NCI-H128 (cell line): ENCODE measurements around the gene ABCB10.
A peak's percentile ranks its signal among the peaks of the same experiment; 100 is the strongest.
"Not testable (repeated sequence)": the region's sequence is repeated elsewhere in the genome, so short reads cannot be mapped to it uniquely, and the experiment has no call there.

Experiments used
- DNase-seq: peaks from one replicate; lab custom pipeline; 2025; ENCODE audit not compliant: unreplicated experiment; lab: John Stamatoyannopoulos, UW

The ABCB10 gene

DNA sequence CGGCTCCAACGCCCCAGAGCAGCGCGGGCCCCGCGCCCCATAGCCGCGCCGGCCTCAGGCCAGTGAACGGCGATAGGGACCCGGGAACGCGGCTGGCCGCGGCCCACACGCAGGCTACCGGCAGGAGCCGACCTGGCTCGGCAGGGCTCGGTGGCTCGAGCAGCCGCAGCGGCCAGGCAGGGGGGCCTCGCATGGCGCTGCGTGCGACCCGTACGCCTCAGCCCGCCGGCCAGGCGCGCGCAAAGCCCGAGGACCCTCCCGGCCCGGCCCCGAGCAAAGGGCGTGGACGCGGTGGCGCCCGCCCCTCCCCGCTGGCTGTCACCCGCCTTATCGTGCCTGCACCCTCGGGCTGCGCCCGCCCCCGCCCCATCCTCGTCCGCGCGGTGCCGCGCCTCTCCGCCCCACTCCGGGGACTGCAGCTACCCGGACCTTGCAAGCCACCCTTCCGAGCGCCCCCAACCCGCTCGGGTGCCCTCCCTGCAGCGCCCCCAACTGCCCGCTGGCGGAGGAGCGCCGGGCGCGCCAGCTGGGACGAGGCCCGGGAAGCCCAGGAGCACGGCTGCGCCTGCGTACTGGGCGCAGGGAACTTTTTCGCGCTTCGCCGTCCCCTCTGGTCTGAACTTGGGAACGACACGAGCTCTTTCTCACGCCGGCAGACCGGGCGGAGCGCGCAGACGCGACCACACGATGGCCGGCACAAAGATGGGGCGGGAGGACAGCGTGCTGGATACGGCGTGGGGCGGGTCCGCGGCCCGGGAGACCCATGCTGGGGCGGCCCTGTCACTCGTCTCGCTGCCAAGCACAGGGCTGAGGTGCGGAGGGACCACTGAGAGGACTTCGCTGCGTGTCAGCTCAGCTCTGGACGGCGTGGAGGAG, at the start of gene ABCB10:
ABCB10 (minus strand) TSS at position 248 of the 876 bp plus-strand sequence; CDS start at position 193, 55 bp downstream.
- DNase-seq: peak; percentile 98

DNA sequence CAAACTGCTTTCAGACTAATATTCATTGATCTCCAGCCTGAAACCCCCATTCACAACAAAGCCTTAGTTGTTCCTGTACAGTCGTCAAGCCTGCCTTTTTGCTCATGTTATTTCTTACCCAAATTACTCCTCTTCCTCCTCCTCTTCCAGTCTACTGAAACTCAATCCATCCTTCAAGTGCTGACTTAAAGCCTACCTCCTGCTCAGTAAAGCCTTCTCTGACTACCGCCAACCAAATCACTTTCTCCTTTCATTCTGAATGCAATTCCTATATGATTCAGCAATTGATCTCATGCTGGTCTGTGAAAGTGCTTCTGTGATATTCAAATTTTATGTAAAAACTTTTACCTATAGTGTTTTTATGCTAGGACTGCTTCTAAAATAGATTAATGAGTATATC, 48.9 kb upstream of the ABCB10 start:
- DNase-seq: no peak

DNA sequence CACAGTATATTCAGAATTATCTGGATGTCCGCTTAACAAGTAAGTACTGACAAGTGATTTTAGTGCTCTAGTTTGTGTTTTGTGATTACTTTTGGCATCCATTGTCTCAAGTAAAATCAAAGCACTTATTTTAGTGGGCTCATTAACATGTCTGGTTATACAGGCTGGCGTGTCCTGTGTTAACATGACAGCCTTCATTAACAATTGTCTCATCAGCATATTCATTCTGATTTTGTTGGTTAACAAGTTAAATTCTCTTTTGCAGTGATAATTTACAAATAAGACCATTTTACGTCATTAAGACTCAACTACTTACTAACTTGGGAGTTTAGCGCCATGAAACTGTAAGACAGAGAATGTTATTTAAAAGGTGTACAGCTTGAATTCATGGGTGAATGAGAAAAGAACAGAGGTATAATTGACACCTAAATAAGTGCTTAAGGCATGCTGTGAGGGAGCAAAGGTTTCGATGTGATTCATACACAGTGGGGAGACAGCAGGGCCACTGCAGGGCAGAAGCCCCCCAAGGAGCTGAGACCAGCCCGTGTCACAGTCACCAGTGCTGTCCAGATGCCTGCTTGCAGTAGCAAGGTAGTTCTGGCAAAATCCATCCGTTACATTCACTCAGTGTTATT, 45.0 kb upstream of the ABCB10 start:
- no peak for DNase-seq

DNA sequence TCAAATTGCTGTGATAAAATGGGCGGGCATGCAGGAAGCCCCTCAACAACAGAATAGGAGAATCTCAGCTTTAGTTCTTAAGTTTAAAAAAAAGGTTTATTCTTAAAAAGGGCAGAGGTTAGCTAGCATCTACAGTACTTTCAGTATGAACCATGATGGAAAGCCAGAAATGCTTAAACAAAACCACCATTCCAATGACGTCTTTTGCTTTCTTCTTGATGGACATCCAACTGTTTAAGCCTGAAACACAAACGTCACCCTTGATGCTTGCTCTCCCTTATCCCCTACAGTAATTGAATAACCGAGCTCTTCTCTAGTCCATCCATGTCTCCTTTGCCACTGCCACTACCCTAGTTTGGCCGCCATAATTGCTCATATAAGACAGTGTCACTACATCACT, 41.7 kb upstream of the ABCB10 start:
- no peak for DNase-seq

DNA sequence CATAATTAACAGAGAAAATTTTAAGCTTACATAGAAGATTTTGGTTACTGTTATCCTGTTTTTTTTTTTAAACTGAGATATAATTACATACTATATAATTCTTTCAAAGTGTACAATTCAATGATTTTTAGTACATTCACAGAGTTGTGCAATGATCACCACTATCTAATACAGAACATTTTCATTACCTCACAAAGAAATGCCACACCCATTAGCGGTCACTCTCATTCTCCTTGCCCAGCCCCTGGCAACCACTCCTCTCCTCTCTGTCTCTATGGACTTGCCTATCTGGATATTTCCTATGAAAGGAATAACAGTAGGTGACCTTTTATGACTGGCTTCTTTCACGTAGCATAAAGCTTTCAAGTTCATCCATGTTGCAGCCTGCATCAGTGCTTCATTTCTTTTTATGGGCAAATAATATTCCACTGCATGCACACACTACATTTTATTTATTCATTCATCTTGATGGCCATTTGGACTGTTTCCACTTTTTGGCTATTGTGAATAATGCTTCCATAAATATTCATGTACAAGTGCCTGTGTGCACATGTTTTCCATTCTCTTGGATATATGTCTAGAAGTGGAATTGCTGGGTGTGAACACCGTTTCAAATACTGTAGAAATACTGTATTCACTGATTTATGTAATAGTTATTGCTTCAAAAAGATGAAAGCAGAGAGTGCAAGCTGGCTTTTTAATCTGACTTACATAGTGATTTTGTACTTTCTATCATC, 40.9 kb upstream of the ABCB10 start:
- no peak for DNase-seq

DNA sequence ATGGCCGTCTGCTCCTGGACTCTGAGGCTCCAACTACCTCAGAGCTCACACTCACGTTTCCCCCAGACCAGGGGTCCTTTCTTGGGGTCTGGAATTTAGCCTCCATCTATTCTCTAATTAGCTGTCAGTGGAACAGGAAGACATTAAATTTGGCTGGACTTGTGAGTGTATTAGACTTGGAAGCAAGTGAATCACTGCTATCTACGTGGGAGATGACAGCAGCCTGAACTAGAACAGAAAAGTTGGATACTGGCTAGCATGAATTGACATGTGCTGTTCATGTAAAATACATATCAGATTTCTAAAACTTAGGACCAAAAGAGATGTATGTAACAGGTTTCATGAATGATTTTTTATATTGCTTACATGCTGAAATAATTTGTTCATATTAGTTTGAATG, 39.4 kb upstream of the ABCB10 start:
- DNase-seq: no peak

DNA sequence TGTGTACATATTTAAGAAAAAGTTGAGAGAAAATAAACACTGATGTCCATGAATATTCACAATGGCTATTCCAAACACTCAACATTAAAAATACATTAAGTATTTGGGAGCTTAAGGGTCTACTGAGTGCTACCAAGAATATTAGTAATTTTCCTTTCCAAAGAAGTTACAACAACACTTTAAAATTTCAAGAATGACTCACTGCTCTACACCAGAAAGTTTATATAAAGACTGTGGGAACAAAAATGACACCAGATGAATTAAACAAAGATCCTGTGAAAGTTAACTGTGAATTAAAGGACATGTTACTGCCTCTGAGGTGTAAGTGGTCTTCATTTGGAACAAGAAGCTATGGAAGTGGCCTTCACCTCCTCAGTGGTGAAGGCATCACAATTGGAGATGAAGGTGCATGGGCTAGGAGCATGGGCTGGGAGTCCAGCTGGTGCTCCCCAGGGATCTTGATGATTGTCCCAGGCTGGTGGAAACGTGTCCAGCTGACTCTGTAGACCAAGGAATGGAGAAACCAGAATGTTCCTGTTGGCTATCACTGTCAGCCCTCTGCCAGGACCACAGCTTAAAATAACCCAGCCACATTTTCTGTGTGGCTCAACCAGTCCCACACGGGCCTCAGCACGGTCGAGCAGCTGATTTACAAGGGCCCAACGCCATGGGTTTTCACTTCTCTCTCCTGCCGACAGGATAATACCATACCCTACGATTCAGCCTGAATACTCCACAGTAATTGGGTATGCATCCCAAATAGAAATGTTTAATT, 38.6 kb upstream of the ABCB10 start:
- no peak for DNase-seq

DNA sequence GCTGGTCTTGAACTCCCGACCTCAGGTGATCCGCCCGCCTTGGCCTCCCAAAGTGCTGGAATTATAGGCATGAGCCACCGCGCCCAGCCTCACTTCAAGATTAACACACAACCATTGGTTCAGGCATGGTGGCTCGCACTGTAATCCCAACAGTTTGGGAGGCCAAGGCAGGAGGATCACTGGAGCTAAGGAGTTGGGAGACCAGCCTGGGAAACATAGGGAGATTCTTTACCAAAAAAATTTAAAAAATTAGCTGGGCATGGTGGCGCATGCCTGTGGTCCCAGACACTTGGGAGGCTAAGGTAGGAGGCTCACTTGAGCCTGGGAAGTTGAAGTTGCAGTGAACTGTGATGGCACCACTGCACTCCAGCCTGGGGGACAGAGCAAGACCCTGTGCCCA, 37.4 kb upstream of the ABCB10 start:
- not testable (repeated sequence) for DNase-seq

DNA sequence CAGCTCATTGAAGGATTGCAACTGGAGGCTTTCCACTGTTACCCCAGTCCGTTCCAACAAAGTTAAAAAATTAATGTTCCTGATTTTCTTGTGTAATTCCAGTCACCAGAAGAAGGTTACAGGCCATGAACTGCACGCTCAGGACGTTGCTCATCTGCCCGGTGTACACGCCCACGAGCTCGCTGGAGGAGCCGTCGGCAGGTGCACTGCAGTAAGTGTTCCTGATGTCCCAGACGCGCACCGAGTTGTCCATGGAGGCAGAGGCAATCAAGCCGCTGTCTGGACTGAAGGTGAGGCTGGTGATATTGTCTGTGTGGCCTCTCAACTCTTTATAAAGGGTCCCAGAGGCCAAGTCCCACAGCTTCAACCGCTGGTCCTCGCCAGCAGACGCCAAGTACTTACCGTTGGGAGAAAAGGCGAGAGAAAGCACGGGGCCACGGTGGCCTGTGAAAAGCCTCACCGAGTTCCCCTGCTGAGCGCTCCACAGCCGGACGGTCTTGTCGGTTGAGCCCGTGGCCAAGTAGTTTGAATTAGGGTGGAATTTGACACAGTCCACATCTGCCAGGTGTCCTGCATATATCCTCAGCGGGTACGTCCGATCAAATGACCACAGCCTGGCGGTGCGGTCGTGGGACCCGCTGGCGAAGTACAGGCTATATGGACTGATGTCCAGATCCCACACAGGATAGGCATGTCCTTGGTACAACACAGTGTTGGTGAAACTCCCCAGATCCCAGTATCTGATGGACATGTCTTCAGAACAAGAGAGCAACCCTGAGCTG, 35.9 kb upstream of the ABCB10 start:
- DNase-seq: no peak

DNA sequence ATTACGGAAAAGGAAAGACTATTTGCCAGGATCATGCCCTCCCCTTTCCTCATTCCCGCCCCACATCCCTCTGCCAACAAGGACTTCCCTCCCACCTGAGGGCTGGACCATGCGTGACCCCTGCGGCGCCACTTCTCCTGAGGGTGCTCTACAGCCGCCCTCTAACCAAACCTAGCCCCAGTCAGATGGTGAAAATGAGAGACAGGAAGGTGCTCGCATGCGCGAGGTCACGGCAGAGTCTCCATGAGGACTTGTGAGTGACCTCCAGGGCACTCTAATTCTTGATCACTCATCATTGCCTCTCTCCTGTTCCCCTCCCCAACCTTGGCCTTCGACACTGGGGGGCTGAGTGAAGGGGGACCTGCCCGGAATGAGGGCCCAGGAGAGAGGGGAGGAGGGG, 35.3 kb upstream of the ABCB10 start:
- no peak for DNase-seq

DNA sequence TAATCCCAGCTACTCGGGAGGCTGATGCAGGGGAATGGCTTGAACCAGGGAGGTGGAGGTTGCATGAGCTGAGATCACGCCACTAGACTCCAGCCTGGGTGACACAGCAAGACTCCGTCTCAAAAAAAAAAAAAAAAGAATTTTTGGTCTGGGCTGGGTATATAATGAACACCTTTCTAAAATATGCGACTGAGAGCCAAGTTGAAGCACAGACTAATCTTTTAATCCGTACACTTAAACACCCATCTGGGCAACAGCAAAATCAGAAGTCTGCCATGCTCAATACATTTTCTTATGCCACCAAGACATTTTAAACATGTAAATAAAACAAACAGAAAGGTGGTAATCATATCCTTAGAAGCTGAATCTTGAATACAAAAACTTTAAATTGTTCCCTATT, 31.6 kb upstream of the ABCB10 start:
- no peak for DNase-seq

DNA sequence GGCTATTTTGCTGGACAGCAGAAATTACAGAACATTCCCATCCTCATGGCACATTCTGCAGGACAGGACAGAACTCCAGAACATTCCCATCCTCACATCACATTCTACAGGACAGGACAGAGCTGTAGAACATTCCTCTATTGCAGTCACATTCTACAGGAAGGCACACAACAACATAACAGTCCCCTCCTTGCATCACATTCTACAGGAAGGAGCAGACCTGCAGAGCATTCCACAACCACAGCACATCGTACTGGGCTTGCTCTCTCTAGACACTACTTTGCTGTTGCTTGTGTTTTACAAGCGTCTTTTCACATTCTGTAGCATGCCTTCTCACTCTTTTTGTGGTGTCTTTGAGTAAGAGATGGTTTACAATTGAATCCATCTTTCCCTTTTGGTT, 26.8 kb upstream of the ABCB10 start:
- DNase-seq: no peak

DNA sequence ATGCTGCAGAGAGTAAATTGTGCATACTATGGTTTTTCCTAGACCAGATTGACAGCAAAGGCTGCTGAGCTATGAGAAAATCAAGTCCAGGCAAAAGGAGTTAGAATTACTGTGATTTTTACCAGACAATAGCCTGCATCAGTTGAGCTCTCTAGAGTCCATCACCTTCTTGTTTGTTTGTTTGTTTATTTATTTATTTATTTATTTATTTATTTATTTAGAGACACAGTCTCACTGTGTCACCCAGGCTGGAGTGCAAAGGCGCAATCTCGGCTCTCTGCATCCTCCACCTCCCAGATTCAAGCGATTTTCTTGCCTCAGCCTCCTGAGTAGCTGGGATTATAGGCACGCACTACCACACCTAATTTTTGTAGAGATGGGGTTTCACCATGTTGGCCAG, 24.2 kb upstream of the ABCB10 start:
- no peak for DNase-seq

DNA sequence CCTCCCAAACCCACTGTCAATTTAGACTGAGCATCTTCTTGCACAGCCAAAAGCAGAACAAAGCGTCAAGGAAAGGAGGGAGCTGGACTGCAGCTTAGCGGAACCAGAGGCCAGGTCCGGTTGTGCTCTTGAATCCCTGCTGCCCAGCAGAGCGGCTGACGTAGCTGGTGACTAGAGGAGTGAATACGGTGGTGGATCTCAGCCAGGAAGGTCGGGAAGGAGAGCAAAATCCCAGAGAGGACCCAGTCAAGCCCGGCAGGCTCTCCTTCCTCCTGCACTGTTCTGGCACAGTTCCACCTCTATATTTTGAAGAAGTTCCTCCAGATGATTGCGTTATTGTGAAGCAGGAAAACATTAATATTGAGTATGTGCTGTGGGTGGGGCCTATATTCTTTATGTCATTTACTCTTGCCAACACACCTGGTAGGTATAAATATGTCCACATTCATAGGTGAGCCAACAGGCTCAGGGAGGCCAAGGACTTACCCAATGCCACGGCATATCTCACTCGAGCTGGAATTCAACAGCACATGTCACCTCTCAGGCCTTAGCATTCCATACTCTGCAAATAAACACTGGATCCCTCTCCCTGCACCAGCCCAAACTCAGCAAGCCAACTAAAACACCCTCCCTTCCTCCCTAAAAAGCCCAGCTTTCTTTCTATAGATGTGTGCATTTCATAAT, 23.6 kb upstream of the ABCB10 start:
- DNase-seq: no peak

DNA sequence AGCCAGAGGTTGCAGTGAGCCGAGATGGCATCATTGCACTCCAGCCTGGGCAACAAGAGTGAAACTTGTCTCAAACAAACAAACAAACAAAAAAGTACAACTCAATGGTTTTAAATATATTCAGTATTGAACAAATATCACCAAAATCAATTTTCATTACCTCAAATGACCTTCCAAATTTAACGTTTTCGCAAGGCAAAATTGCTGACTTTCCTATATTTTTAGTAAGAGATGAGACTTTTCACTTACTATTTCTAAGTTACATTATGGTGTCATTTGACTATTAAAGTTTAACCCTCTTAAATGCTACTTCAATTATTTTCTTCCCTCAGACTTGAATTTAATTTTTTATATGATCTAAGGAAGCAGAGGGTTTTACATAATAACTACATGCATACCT, 23.0 kb upstream of the ABCB10 start:
- no peak for DNase-seq

DNA sequence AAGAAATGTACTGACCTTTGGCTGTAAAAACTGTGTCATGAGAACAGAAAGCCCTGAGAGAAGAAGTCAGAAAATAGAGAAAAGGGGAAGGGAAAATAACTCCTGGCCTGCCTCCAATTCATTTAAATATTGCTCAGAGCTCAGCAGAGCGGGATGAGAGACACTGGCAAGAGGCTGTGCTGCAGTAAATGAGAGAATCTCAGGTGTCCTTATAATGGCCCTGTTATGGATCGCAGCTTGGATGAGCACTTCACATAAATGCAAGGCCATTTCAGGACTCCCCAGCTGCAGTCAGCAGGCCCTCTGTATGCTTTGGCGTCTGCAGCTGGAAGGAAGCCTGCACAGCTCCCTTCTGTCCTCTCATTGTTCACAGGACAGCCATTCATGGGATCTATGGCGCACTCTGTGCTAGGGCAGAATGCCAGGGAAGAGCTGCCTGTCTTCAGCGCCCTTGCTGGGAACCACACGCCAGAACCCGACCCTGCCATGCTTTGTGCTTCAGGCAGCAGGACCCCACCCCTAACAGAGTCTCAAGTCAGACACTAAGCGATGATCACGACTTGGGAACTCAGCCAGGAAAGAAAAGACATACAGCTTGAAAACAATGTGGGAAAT, 20.7 kb upstream of the ABCB10 start:
- DNase-seq: peak; percentile 46

DNA sequence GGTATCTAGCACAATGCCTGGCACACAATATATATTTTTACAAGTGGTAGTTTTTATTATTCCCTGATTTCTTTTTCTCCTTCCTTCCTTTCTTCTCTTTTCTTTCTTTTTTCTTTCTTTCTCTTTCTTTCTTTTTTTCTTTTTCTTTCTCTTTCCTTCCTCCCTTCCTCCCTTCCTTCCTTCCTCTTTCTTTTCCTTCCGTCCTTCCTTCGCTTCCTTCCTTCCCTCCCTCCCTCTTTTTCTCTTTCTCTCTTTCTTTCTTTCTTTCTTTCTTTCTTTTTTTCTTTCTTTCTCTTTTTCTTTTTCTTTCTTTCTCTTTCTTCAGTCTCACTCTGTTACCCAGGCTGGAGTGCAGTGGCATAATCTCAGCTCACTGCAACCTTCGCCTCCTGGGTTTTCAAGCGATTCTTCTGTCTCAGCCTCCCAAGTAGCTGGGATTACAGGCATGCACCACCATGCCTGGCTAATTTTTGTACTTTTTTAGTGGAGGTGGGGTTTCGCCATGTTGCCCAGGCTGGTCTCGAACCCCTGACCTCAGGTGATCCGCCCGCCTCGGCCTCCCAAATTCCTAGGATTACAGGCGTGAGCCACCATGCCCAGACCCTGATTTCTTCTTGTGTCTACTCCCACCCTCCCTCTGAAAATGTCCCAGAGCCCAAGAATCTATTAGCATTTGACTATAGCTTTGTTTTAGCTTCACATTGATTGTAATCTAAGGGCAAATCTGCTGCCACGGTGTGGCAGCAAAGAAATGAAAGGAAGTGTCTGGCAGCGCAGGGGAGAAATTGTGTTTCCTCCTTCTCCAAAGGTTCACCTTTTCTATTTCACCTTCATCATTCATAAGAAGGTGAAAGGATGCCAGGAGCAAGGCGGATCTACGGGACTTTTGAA, 19.9 kb upstream of the ABCB10 start:
- no peak for DNase-seq

DNA sequence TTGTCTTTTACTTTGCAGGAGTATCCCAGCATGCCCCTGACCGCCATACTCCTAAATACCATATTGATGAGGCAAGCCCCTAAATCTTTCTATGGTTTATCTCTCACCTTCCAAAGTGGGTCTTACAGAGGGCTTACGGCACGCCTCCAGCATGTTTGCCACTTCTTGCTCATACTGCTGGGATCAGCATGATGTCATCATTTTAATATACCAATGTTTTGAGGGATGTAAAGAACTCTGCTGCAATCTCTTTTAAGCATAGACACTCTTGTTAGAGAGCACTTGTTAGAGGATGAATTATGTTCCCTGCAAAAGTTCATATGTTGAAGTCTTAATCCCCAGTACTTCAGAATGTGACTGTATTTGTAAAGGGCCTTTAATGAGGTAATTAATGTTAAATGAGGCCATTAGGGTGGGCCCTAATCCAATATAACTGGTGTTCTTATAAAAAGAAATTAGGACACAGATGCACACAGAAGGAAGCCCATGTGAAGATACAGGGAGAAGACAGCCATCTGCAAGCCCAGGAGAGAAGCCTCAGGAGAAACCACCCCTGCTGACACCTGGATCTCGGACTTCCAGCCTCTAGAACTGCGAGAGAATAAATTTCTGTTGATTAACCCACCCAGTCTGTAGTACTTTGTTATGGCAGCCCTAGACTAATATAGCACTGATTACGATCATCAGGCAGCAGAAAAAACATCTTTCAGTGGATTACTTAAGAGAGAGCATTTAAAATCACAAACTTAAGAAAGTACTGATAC, 16.4 kb upstream of the ABCB10 start:
- DNase-seq: no peak
